Calu3 (cell line): ENCODE results near the gene PSMD5. TPM values are rescaled to one million over a fixed set of nuclear protein-coding genes. Genes with fewer than 3 reads are reported as not detected.
A peak's percentile ranks its signal among the peaks of the same experiment; 100 is the strongest.

Experiments used
- BruUV-seq: library from RNA; stranded (reverse); fragments of 400-500 nt; replicated peaks from 2 replicates; lab custom pipeline; 2021; lab: Mats Ljungman, UMichigan
- CTCF ChIA-PET: fragments of 300-600 bp; sonication (Branson Sonifier 250); formaldehyde crosslinking; loops from one replicate; lab custom pipeline; 2022; ENCODE audit warnings: antibody characterized with exemption; lab: Charles Lee
- DNase-seq: peaks from one replicate; pipeline ENCODE4 v3.0.0; 2022
- H3K27ac Mint-ChIP-seq: one replicate; pipeline ENCODE4 v1.8.0; 2022; ENCODE audit warnings: mixed read lengths; ENCODE audit not compliant: unreplicated experiment
- H3K27me3 Mint-ChIP-seq: one replicate; pipeline ENCODE4 v1.8.0; 2022; ENCODE audit warnings: mixed read lengths; ENCODE audit not compliant: unreplicated experiment
- H3K36me3 Mint-ChIP-seq: one replicate; pipeline ENCODE4 v1.8.0; 2022; ENCODE audit warnings: mild to moderate bottlenecking, moderate library complexity, mixed read lengths; ENCODE audit not compliant: insufficient read depth, unreplicated experiment
- H3K4me1 Mint-ChIP-seq: one replicate; pipeline ENCODE4 v1.8.0; 2022; ENCODE audit warnings: mild to moderate bottlenecking, low read depth, mixed read lengths; ENCODE audit not compliant: unreplicated experiment
- H3K4me3 Mint-ChIP-seq: one replicate; pipeline ENCODE4 v1.8.0; 2022; ENCODE audit warnings: mild to moderate bottlenecking, low read depth, moderate library complexity, mixed read lengths; ENCODE audit not compliant: unreplicated experiment
- H3K9me3 Mint-ChIP-seq: one replicate; pipeline ENCODE4 v1.8.0; 2022; ENCODE audit warnings: low read depth, mixed read lengths; ENCODE audit not compliant: unreplicated experiment
- CTCF ChIP-seq: fragments of 200-600 bp; IDR thresholded peaks from one replicate; pipeline ENCODE4 v1.8.0; 2022; ENCODE audit warnings: antibody characterized with exemption; ENCODE audit not compliant: unreplicated experiment
- intact Hi-C: fragments of 100-400 bp; cut with micrococcal nuclease; formaldehyde crosslinking; loops from one replicate; pipeline ENCODE4 v1.10.0; 2022; ENCODE audit not compliant: unreplicated experiment
- total RNA-seq: library from RNA; stranded (reverse); gene quantifications from 2 replicates; pipeline ENCODE4 v1.2.3, GENCODE V29; 2022

The PSMD5 gene
- total RNA-seq, 1 experiment from 2014 or later, result 34.0 TPM

DNA sequence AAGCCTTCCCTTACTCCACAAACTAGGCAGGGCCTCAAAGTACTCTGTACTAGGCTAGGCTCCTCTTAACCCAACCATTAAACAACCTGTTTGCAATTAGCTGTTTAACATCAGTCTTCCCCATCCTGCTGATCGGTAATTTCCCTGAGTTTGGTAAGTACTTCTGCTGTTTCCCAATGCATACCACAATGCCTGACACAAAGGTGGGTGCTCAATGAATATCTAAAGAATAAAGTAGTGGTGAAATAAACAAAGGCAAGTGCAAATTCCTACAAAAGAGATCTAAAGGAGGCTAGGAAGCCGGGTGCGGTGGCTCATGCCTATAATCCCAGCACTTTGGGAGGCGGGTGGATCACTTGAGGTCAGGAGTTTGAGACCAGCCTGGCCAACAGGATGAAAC is 74.5 kb downstream of the PSMD5 start:
- CTCF ChIA-PET, result no interaction called here
- TF ChIP-seq CTCF, result no peak
- no peaks in the 10 kb centered on the region for H3K27me3 Mint-ChIP-seq
- BruUV-seq, result no TSS peak
- intact Hi-C loops, result no loop called here
- H3K4me1 Mint-ChIP-seq, result peaks cover 12% of the 10 kb centered on the region
- DNase-seq, result no peak
- no peaks in the 10 kb centered on the region for H3K9me3 Mint-ChIP-seq
- H3K36me3 Mint-ChIP-seq, result peaks cover 12% of the 10 kb centered on the region
- peak overlapping the region; percentile 2 for H3K27ac Mint-ChIP-seq
- H3K4me3 Mint-ChIP-seq, result no peak overlapping the region

DNA sequence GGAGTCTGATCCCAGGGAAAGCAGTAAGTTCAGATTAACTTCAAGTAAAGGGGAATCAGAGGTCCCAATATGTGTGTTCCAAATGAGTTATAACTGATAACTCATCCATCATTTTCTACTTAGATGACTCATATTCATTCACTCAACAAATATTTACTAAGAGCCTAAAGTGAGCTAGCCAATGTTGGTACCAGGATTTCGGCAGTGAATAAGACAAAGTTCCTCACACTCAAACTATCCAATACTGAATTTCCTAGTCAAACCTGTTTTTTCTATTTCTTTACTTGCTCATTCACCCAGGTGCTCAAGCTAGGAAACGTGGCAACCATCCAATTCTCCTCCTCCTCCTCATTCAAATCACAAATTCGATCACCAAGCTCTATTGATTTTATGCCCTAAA is 75.3 kb downstream of the PSMD5 start:
- Mint-ChIP-seq H3K27ac (peak overlapping the region; percentile 2), H3K4me1 (peaks cover 12% of the 10 kb centered on the region), H3K4me3 (no peak overlapping the region), H3K9me3 (no peaks in the 10 kb centered on the region), H3K27me3 (no peaks in the 10 kb centered on the region), H3K36me3 (peaks cover 10% of the 10 kb centered on the region)
- CTCF ChIA-PET, result interaction anchor here (0.5 kb wide), 1 partner anchor 17 kb away, joined by 4 read pairs; no protein-coding TSS in a partner anchor
- intact Hi-C loops, result no loop called here
- no TSS peak for BruUV-seq
- no peak for TF ChIP-seq CTCF
- peak; percentile 13 for DNase-seq

Other genes starting within 250 kb of the PSMD5 start
- 6.9 and 7.1 TPM in 2 replicates for gene MEGF9, start 128.5 kb downstream of the PSMD5 start, total RNA-seq
- 40.7 and 44.8 TPM in 2 replicates for gene FBXW2, start 49.5 kb downstream of the PSMD5 start, total RNA-seq
- 37.2 and 44.5 TPM in 2 replicates for gene PHF19, start 34.3 kb upstream of the PSMD5 start, total RNA-seq
- 1.5 and 1.6 TPM in 2 replicates for gene TRAF1, start 83.9 kb upstream of the PSMD5 start, total RNA-seq
- gene C5, start 207.4 kb upstream of the PSMD5 start, total RNA-seq, result 9.2 and 12.3 TPM in 2 replicates
- gene CNTRL, start 232.0 kb upstream of the PSMD5 start, total RNA-seq, result 11.2 and 11.5 TPM in 2 replicates